Heart left ventricle (tissue), 13 donors: Measurements from ENCODE around the gene SLC17A2.

Source experiments
- CTCF ChIP-seq, 12 donors: fragments of 200-600 bp; sonication (generic) in 4 of 12; IDR thresholded peaks; one replicate each; pipeline versions ENCODE4 v1.5.0 to v1.8.0; 2018 to 2022; ENCODE audit warnings: antibody characterized with exemption in 12 of 12, mild to moderate bottlenecking in 5 of 12
- POLR2A ChIP-seq, 2 donors: fragments of 450-650 bp; IDR thresholded peaks; one replicate each; pipeline ENCODE4 v1.6.1; 2017; ENCODE audit warnings: antibody characterized with exemption in 2 of 2, mild to moderate bottlenecking in 2 of 2, moderate library complexity in 2 of 2
- donor health status: ischemic (EF 13 %, LVEDD 7.1; RV severe dilation, severe dysfunction).
- donor health status: DM: no; HTN: yes; CAD: no.
- donor health status: DM: no; HTN: no; CAD: no.
- donor health status: ischemic (EF 25% LVEDD 6.9; RV normal size, moderate dysfunction).
- donor health status: ischemic (EF 25% LVEDD 5.7; RV mildly dilated, moderate dysfunction).
- donor health status: ischemic (EF 35%, LVEDD 5.7; RV mildly dilated, moderate dysfunction).
- donor health status: nonischemic (EF 11% LVEDD 7.7; RV severe dilation, severe dysfunction).
- donor health status: DM: yes; HTN: yes; CAD: no.
- donor health status: PGD.
- donor health status: ischemic (EF 29% LVEDD 5.4; RV normal size, mild dysfunction).
- donor health status: nonischemic (EF 23%, LVEDD 6.1; RV moderate dilation, normal function).

DNA sequence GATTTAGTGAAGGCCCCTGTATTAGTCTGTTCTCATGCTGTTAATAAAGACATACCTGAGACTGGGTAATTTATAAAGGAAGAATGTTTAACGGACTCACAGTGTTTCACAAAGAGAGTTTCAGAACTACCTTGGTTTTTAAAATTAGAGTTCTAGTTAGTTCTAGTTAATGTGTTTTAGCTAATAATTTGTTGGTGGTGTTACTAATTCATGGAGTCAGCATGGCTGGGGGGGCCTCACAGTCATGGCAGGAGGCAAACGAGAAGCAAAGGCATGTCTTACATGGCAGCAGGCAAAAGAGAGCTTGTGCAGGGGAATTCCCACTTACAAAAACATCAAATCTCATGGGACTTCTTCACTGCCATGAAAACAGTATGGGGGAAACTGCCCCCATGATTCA lies 44.4 kb downstream of the SLC17A2 start:
- TF ChIP-seq CTCF (IDR thresholded peaks at IDR 0.05) (no peak), POLR2A (IDR thresholded peaks at IDR 0.05) (no peak)
